Keratinocyte (primary cell): ENCODE data around the gene RNF225. TPM values are rescaled to one million over a fixed set of nuclear protein-coding genes. Genes with fewer than 3 reads are reported as not detected.

Experiments used
- DNase-seq: peaks from one replicate; pipeline ENCODE4 v3.0.0-alpha.2; 2011; ENCODE audit warnings: low read depth, missing footprints, low spot score
- FAIRE-seq: peaks from 2 replicates; lab custom pipeline; 2011; peaks lifted over from hg19 to GRCh38; lab: Jason Lieb, UNC
- H2AFZ ChIP-seq: 2 replicates; pipeline ENCODE4 v1.6.0; 2012; ENCODE audit warnings: low read length, control low read depth, inconsistent platforms; ENCODE audit not compliant: control insufficient read depth
- H3K27ac ChIP-seq: 2 replicates; pipeline ENCODE4 v1.5.1; 2011; ENCODE audit warnings: low read length; ENCODE audit not compliant: control insufficient read depth, insufficient read depth
- H3K27me3 ChIP-seq: 3 replicates; pipeline ENCODE4 v1.6.0; 2011; ENCODE audit warnings: low read length; ENCODE audit not compliant: control insufficient read depth, insufficient read depth; ENCODE audit errors: extremely low read depth
- H3K36me3 ChIP-seq, 2 experiments: 2 replicates in 1 of 2; 3 replicates in 1 of 2; pipeline ENCODE4 v1.5.1; 2011; ENCODE audit warnings: low read length in 2 of 2, mild to moderate bottlenecking in 1 of 2; ENCODE audit not compliant: control insufficient read depth in 2 of 2, insufficient read depth in 2 of 2; ENCODE audit errors: extremely low read depth in 1 of 2
- H3K4me1 ChIP-seq: 3 replicates; pipeline ENCODE4 v1.5.1; 2011; ENCODE audit warnings: low read length; ENCODE audit not compliant: control insufficient read depth, insufficient read depth; ENCODE audit errors: extremely low read depth
- H3K4me2 ChIP-seq: 3 replicates; pipeline ENCODE4 v1.6.0; 2011; ENCODE audit warnings: low read depth, low read length; ENCODE audit not compliant: control insufficient read depth, insufficient read depth; ENCODE audit errors: extremely low read depth
- H3K4me3 ChIP-seq, 3 experiments: fragments of 200-600 bp in 1 of 3; sonication (generic) in 1 of 3; 2 replicates in 2 of 3; 3 replicates in 1 of 3; pipeline ENCODE4 v1.5.1; 2011 to 2016; ENCODE audit warnings: low read length in 3 of 3, mild to moderate bottlenecking in 3 of 3, control low read depth in 2 of 3, inconsistent platforms in 1 of 3, low read depth in 1 of 3, mixed read lengths in 1 of 3, mixed run types in 1 of 3, moderate library complexity in 1 of 3; ENCODE audit not compliant: control insufficient read depth in 2 of 3, insufficient read depth in 2 of 3; ENCODE audit errors: extremely low read depth in 1 of 3
- H3K79me2 ChIP-seq: 2 replicates; pipeline ENCODE4 v1.6.0; 2012; ENCODE audit warnings: low read length; ENCODE audit not compliant: control insufficient read depth, insufficient read depth
- H3K9ac ChIP-seq: 3 replicates; pipeline ENCODE4 v1.6.0; 2011; ENCODE audit warnings: low read length; ENCODE audit not compliant: control insufficient read depth, insufficient read depth; ENCODE audit errors: extremely low read depth
- H3K9me1 ChIP-seq: 3 replicates; pipeline ENCODE4 v1.6.0; 2011; ENCODE audit warnings: low read length; ENCODE audit not compliant: control insufficient read depth, insufficient read depth; ENCODE audit errors: extremely low read depth
- H3K9me3 ChIP-seq: 2 replicates; pipeline ENCODE4 v1.5.1; 2012; ENCODE audit warnings: low read depth, low read length; ENCODE audit not compliant: control insufficient read depth
- H4K20me1 ChIP-seq: 3 replicates; pipeline ENCODE4 v1.6.0; 2011; ENCODE audit warnings: low read length; ENCODE audit not compliant: control insufficient read depth, insufficient read depth; ENCODE audit errors: extremely low read depth
- CTCF ChIP-seq, 3 experiments: IDR thresholded peaks in 1 of 3; conservative IDR thresholded peaks in 1 of 3; optimal IDR thresholded peaks in 1 of 3; 2 replicates in 2 of 3; 3 replicates in 1 of 3; pipeline versions ENCODE3 to v1.5.1; 2011; ENCODE audit warnings: low read length in 3 of 3, mild to moderate bottlenecking in 3 of 3, moderate library complexity in 2 of 3, control low read depth in 1 of 3, inconsistent platforms in 1 of 3; ENCODE audit not compliant: insufficient read depth in 2 of 3; ENCODE audit errors: extremely low read depth in 1 of 3
- EZH2 ChIP-seq: IDR thresholded peaks from one replicate; pipeline ENCODE4 v1.6.1; 2012; ENCODE audit warnings: inconsistent platforms, mild to moderate bottlenecking, low read length, moderate library complexity
- dilution Hi-C: fragments of 300-500 bp; cut with MboI; formaldehyde crosslinking; loops from one replicate; pipeline ENCODE4 v1.7.0; 2020; ENCODE audit warnings: low sequenced_read_pairs; ENCODE audit not compliant: extremely low pct_ligation_motif_present
- polyA plus RNA-seq, 5 experiments: library from polyadenylated mRNA; depleted of rRNA in 3 of 5; stranded (reverse) in 3 of 5; stranded (forward) in 1 of 5; unstranded in 1 of 5; fragments of >200 nt; gene quantifications; 1 replicate in 1 of 5; 2 replicates in 3 of 5; 3 replicates in 1 of 5; pipeline versions ENCODE4 v1.2.1 to v1.2.3, GENCODE V29; 2011 to 2012; ENCODE audit warnings: missing spikeins in 2 of 5, low read depth in 1 of 5, low replicate concordance in 1 of 5

Gene RNF225
- polyA plus RNA-seq, 1 donor (not counting 4 experiments of a cell fraction or from before 2014, with no cell fraction given): not detected

DNA sequence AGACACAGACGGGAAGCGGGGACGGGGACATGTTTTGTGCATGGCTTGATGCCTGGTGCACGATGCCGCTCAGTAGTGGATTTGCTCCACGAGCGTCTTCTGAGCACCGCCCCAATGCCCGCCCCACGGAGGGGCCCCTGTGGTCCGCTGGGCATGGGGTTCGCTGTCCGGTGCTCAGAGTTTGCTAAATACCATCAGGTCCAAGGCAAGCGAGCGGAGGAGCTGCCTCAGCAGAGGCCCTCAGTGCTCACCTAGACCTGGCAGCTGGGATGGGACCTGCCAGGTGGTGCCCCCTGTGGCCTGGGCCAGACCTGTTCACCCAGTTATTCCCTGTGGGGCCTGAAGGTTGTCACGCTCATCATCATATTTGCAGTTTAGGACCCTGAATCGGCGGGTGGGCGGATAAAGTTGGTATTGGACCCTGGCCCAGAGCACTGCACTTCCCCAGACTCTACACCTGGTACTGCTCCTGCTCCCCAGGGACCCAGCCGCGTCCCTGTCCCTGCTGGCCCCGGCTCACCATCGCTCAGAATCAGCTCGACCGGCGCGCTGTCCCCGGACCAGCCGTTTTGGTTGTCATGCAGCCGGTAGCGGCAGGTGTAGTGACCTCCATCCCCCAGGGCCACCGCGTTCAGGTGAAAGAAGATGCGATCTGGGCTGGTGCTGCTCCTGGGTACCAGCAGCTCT lies 44.4 kb upstream of the RNF225 start:
- Histone ChIP-seq H3K79me2 (no peaks in the 10 kb centered on the region), H2AFZ (no peak overlapping the region), H4K20me1 (no peaks in the 10 kb centered on the region), H3K4me1 (no peaks in the 10 kb centered on the region), H3K27ac (no peak overlapping the region), H3K9me3 (peaks cover under 1% of the 10 kb centered on the region), H3K27me3 (peaks cover 41% of the 10 kb centered on the region), H3K9me1 (no peaks in the 10 kb centered on the region), H3K4me2 (no peak overlapping the region), H3K36me3 (no peaks in the 10 kb centered on the region), H3K4me3 (no peak overlapping the region), H3K9ac (no peak overlapping the region)
- dilution Hi-C loops: no loop called here
- FAIRE-seq (no peak), DNase-seq (no peak)
- TF ChIP-seq CTCF (optimal IDR thresholded peaks at IDR 0.05 in 1 of 3, IDR thresholded peaks at IDR 0.05 in 1 of 3, conservative IDR thresholded peaks at IDR 0.05 in 1 of 3; ENCODE audit: extremely low read depth in 1 of 3, insufficient read depth in 2 of 3, low read length in 3 of 3) (no peak), EZH2 (no peak)

GRCh38 chr19:58351558-58351878 lies 43.9 kb upstream of the RNF225 start:
- Histone ChIP-seq H3K9ac (no peak overlapping the region), H3K9me1 (no peaks in the 10 kb centered on the region), H4K20me1 (no peaks in the 10 kb centered on the region), H3K4me3 (no peak overlapping the region), H3K27ac (no peak overlapping the region), H3K27me3 (peaks cover 45% of the 10 kb centered on the region), H2AFZ (no peak overlapping the region), H3K4me2 (no peak overlapping the region), H3K79me2 (no peaks in the 10 kb centered on the region), H3K4me1 (no peaks in the 10 kb centered on the region), H3K36me3 (no peaks in the 10 kb centered on the region), H3K9me3 (peaks cover 3% of the 10 kb centered on the region)
- no peak for DNase-seq
- no peak for FAIRE-seq
- dilution Hi-C loops: no loop called here
- TF ChIP-seq CTCF (optimal IDR thresholded peaks at IDR 0.05 in 1 of 3, IDR thresholded peaks at IDR 0.05 in 1 of 3, conservative IDR thresholded peaks at IDR 0.05 in 1 of 3; ENCODE audit: extremely low read depth in 1 of 3, insufficient read depth in 2 of 3, low read length in 3 of 3): no peak
- TF ChIP-seq EZH2: no peak
